ENCODE data around the gene MYOCD.

MYOCD gene

GRCh38 chr17:12693640-12694039 is 27.9 kb downstream of the MYOCD start:
- no peak for DNase-seq (ENCODE audit: low read depth)

GRCh38 chr17:12706070-12706469 is 40.4 kb downstream of the MYOCD start:
- no peak for DNase-seq (ENCODE audit: low read depth)
- no peak for TF ChIP-seq CTCF (IDR thresholded peaks at IDR 0.05; ENCODE audit: insufficient read depth, low read depth, low read length, missing control alignments)
- H3K4me3 ChIP-seq (ENCODE audit: low read length) = no peak overlapping the region

More at GRCh38 chr17:12693640-12694039, 27.9 kb downstream of the MYOCD start:
- no peak overlapping the region for H3K4me3 ChIP-seq (ENCODE audit: low read length)
- no peak for TF ChIP-seq CTCF (IDR thresholded peaks at IDR 0.05; ENCODE audit: insufficient read depth, low read depth, low read length, missing control alignments)

- DNase-seq (ENCODE audit: low read depth) = no peak
- no peak for TF ChIP-seq CTCF (IDR thresholded peaks at IDR 0.05; ENCODE audit: insufficient read depth, low read depth, low read length, missing control alignments)
- no peak overlapping the region for H3K4me3 ChIP-seq (ENCODE audit: low read length)
These were observed 43.4 kb downstream of the MYOCD start for GRCh38 chr17:12709063-12709462.

- no peak for TF ChIP-seq CTCF (IDR thresholded peaks at IDR 0.05; ENCODE audit: insufficient read depth, low read depth, low read length, missing control alignments)
- no peak for DNase-seq (ENCODE audit: low read depth)
These were observed 46.7 kb downstream of the MYOCD start for GRCh38 chr17:12712415-12712814.

GRCh38 chr17:12712941-12713340 is 47.3 kb downstream of the MYOCD start:
- DNase-seq (ENCODE audit: low read depth) = no peak
- no peak overlapping the region for H3K4me3 ChIP-seq (ENCODE audit: low read length)
- TF ChIP-seq CTCF (IDR thresholded peaks at IDR 0.05; ENCODE audit: insufficient read depth, low read depth, low read length, missing control alignments) = no peak

More at GRCh38 chr17:12712415-12712814, 46.7 kb downstream of the MYOCD start:
- no peak overlapping the region for H3K4me3 ChIP-seq (ENCODE audit: low read length)

GRCh38 chr17:12719948-12720347 is 54.3 kb downstream of the MYOCD start:
- TF ChIP-seq CTCF (IDR thresholded peaks at IDR 0.05; ENCODE audit: insufficient read depth, low read depth, low read length, missing control alignments) = no peak
- DNase-seq (ENCODE audit: low read depth) = no peak

GRCh38 chr17:12721581-12721980 is 55.9 kb downstream of the MYOCD start:
- H3K4me3 ChIP-seq (ENCODE audit: low read length) = no peak overlapping the region
- no peak for TF ChIP-seq CTCF (IDR thresholded peaks at IDR 0.05; ENCODE audit: insufficient read depth, low read depth, low read length, missing control alignments)
- DNase-seq (ENCODE audit: low read depth) = no peak

More at GRCh38 chr17:12719948-12720347, 54.3 kb downstream of the MYOCD start:
- no peak overlapping the region for H3K4me3 ChIP-seq (ENCODE audit: low read length)
